SU-DHL-6 (cell line): Measurements from ENCODE around the gene MAGEC1.
"Not testable (repeated sequence)": the region's sequence is repeated elsewhere in the genome, so short reads cannot be mapped to it uniquely, and the experiment has no call there.

Experiments
- CTCF ChIP-seq: fragments of 200-600 bp; sonication (generic); IDR thresholded peaks from one replicate; pipeline ENCODE4 v1.5.1; 2017; ENCODE audit warnings: antibody characterized with exemption, mild to moderate bottlenecking, low read length, moderate library complexity; ENCODE audit not compliant: insufficient read depth, poor library complexity, severe bottlenecking
- EZH2phosphoT487 ChIP-seq: fragments of 200-600 bp; sonication (generic), shearing (Covaris generic); conservative IDR thresholded peaks from 2 replicates; pipeline ENCODE4 v1.6.1; 2018; ENCODE audit warnings: mild to moderate bottlenecking, antibody characterized with exemption, low read length, moderate library complexity, mixed read lengths

- not testable (repeated sequence) for TF ChIP-seq CTCF, EZH2phosphoT487
Observed at GRCh38 chrX:141888811-141889210, 14.9 kb upstream of the MAGEC1 start.
